Epidermal melanocyte (primary cell): ENCODE data around the gene RAB44.

Experiments used
- DNase-seq: peaks from one replicate; pipeline ENCODE4 v3.0.0; 2011; ENCODE audit warnings: low spot score; ENCODE audit not compliant: insufficient read length

The RAB44 gene

DNA sequence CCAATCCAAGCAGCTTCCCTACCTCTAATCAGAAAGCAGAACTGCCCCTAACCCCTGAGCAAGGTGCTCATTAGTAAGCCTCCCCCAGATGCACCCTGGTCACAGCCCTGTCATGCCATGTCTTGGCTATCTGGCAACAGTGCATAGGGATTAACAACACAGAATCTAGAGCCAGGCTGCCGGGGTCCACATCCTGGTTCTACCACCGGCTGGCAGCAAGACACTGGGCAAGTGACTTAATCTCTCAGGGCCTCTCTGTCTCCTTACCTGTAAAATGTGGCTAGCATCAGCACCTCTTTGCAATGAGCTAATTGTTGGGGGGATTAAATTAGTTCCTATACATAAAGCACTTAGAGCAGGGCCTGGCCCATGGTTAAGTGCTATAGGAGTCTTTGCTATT lies 73.5 kb downstream of the RAB44 start:
- no peak for DNase-seq

GRCh38 chr6:36772397-36772796 lies 74.8 kb downstream of the RAB44 start:
- DNase-seq, result no peak

- no peak for DNase-seq
Measured at GRCh38 chr6:36774331-36774730, 76.7 kb downstream of the RAB44 start.

- DNase-seq, result no peak
Measured at GRCh38 chr6:36776167-36776566, 78.5 kb downstream of the RAB44 start.

DNA sequence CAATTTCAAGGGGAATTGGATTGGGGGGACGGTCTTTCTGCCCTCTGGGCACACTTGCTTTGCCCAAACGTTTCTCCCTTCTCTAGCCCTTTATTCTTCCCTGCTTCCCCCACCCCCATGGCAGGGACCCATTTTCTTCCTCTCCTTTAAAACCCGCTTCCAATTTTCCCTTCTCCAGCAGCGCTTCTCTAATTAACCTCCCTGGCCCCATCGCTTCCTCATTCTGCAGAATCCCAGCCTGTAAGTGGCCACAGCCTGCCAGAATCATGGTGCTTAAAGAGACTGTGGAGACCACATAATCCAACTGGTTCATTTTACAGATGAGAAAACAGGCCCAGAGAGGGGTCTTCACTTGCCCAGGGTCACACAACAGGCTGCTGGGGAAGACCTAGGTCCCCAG lies 80.2 kb downstream of the RAB44 start:
- DNase-seq, result no peak

DNA sequence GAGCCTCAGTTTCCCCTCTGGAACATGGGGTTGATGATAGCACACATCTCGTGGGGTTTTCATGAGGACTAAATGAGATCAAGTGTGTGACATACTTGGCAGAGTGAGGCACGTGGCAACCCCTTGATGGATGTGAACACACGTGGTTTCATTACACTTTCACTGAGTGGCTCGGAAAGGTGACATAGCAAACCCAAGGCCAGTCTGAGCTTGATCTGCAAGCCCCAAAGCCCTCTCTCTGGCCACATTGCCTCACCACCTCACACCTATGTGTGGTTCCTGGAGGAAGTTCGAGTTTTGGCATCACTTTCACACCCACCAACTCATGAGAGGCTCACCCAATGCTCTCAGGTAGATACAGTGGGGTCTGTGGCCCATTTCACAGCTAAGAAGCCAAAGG lies 81.6 kb downstream of the RAB44 start:
- DNase-seq, result no peak

GRCh38 chr6:36780442-36781177 lies 83.0 kb downstream of the RAB44 start:
- DNase-seq, result no peak

DNA sequence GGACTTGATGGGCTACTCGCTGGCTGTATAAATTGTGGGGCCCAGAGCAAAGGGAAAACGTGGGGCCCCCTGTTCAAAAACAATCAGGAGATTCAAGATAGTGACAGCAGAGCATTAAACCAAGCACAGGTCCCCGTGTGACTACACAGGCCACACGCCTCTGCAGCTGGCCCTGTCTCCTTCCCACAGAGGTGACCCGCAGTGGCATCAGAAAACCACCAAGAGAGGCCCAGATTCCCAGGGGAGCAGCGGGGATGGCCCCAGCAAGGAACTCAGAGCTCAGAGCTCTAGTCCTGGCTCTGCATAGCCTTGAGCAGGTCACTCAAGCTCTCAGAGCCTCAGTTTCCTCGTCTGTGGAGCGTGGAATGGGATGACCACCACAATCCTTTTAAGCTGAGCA lies 84.0 kb downstream of the RAB44 start:
- DNase-seq, result no peak
